K562 (cell line): ENCODE results near the gene COL23A1. TPM values are rescaled to one million over a fixed set of nuclear protein-coding genes. Genes with fewer than 3 reads are reported as not detected.

Source experiments
- BRD4 ChIP-seq: fragments of 200-600 bp; sonication (generic); IDR thresholded peaks from 2 replicates; pipeline ENCODE4 v1.6.1; 2017; ENCODE audit warnings: inconsistent platforms
- CCAR2 ChIP-seq: fragments of 200-400 bp; formaldehyde crosslinking; IDR thresholded peaks from 2 replicates; pipeline ENCODE4 v1.6.1; 2017; ENCODE audit warnings: mild to moderate bottlenecking, low read depth, low read length
- DACH1 ChIP-seq: fragments of 450-650 bp; IDR thresholded peaks from 2 replicates; pipeline ENCODE4 v1.6.1; 2018; ENCODE audit not compliant: partially characterized antibody
- FOXK1 ChIP-seq: sonication (generic); formaldehyde crosslinking; IDR thresholded peaks from 2 replicates; pipeline ENCODE4 v1.8.0; 2022; ENCODE audit warnings: missing genetic modification reagents, mild to moderate bottlenecking, borderline replicate concordance
- FOXM1 ChIP-seq, 2 experiments: fragments of 450-650 bp in 1 of 2; sonication (generic) in 1 of 2; formaldehyde crosslinking in 1 of 2; IDR thresholded peaks; 2 replicates each; pipeline versions ENCODE4 v1.6.1 to v1.9.0; 2017 to 2022; ENCODE audit warnings: low read depth in 2 of 2, mild to moderate bottlenecking in 2 of 2, missing genetic modification reagents in 1 of 2, moderate library complexity in 1 of 2
- FOXP1 ChIP-seq: sonication (generic); formaldehyde crosslinking; IDR thresholded peaks from 2 replicates; pipeline ENCODE4 v1.8.0; 2022; ENCODE audit warnings: mild to moderate bottlenecking, missing genetic modification reagents
- JUNB ChIP-seq: fragments of 450-650 bp; formaldehyde crosslinking; conservative IDR thresholded peaks from 2 replicates; pipeline ENCODE4 v1.4.0; 2020; ENCODE audit warnings: mild to moderate bottlenecking
- KDM1A ChIP-seq, 2 experiments: fragments of 450-650 bp; IDR thresholded peaks; 2 replicates each; pipeline ENCODE4 v1.6.1; 2016; ENCODE audit warnings: mild to moderate bottlenecking in 2 of 2
- MXD1 ChIP-seq: fragments of 250-450 bp; sonication (Bioruptor Pico); IDR thresholded peaks from 2 replicates; pipeline ENCODE4 v1.8.0; 2021; ENCODE audit warnings: borderline replicate concordance, mild to moderate bottlenecking, moderate library complexity; ENCODE audit not compliant: poor library complexity, severe bottlenecking
- NCOR1 ChIP-seq: fragments of 450-650 bp; IDR thresholded peaks from 2 replicates; pipeline ENCODE4 v1.6.1; 2016; ENCODE audit warnings: mild to moderate bottlenecking, moderate library complexity
- NR2F6 ChIP-seq: fragments of 450-650 bp; formaldehyde crosslinking; IDR thresholded peaks from 2 replicates; pipeline ENCODE4 v1.4.0; 2020; ENCODE audit warnings: mild to moderate bottlenecking
- OTX1 ChIP-seq: fragments of 450-650 bp; formaldehyde crosslinking; IDR thresholded peaks from 2 replicates; pipeline ENCODE4 v1.4.0; 2022; ENCODE audit warnings: mild to moderate bottlenecking
- PREB ChIP-seq: sonication (generic); formaldehyde crosslinking; IDR thresholded peaks from 2 replicates; pipeline ENCODE4 v1.8.1; 2023; ENCODE audit warnings: mild to moderate bottlenecking, missing genetic modification reagents
- RBM22 ChIP-seq: fragments of 200-400 bp; formaldehyde crosslinking; IDR thresholded peaks from 2 replicates; pipeline ENCODE4 v1.6.1; 2018; ENCODE audit warnings: low read length, low read depth; ENCODE audit not compliant: poor library complexity, severe bottlenecking
- RNF219 ChIP-seq: fragments of 250-450 bp; sonication (Bioruptor Pico); IDR thresholded peaks from 2 replicates; pipeline ENCODE4 v1.5.0; 2022; ENCODE audit warnings: mild to moderate bottlenecking
- SMAD1 ChIP-seq: fragments of 150-350 bp; IDR thresholded peaks from 2 replicates; pipeline ENCODE4 v1.6.1; 2014; ENCODE audit warnings: low read length, low read depth; ENCODE audit not compliant: partially characterized antibody
- SMAD3 ChIP-seq: fragments of 450-650 bp; formaldehyde crosslinking; conservative IDR thresholded peaks from 2 replicates; pipeline ENCODE4 v1.4.0; 2020; ENCODE audit warnings: mild to moderate bottlenecking
- SMARCA5 ChIP-seq: fragments of 450-650 bp; IDR thresholded peaks from 2 replicates; pipeline ENCODE4 v1.6.1; 2016
- SP2 ChIP-seq: IDR thresholded peaks from 2 replicates; pipeline ENCODE4 v1.6.1; 2011; ENCODE audit warnings: mild to moderate bottlenecking, low read depth, low read length, moderate library complexity; ENCODE audit not compliant: poor library complexity, severe bottlenecking; ENCODE audit errors: extremely low read depth
- U2AF1 ChIP-seq: fragments of 200-400 bp; formaldehyde crosslinking; optimal IDR thresholded peaks from 2 replicates; pipeline ENCODE3; 2017; ENCODE audit warnings: mild to moderate bottlenecking, low read depth, low read length, moderate library complexity
- ZNF124 ChIP-seq: sonication (generic); formaldehyde crosslinking; IDR thresholded peaks from 2 replicates; pipeline ENCODE4 v1.8.1; 2022; ENCODE audit warnings: missing genetic modification reagents
- ZNF445 ChIP-seq: fragments of 250-450 bp; sonication (Bioruptor Pico); IDR thresholded peaks from 2 replicates; pipeline ENCODE4 v1.4.0; 2020; ENCODE audit warnings: low read depth, mild to moderate bottlenecking, moderate library complexity
- ZNF639 ChIP-seq, 2 experiments: fragments of 200-800 bp in 1 of 2; sonication (Bioruptor generic) in 1 of 2; sonication (generic) in 1 of 2; formaldehyde crosslinking in 1 of 2; IDR thresholded peaks in 1 of 2; conservative IDR thresholded peaks in 1 of 2; 2 replicates each; pipeline versions ENCODE4 v1.5.0 to v1.6.1; 2016 to 2020; ENCODE audit warnings: missing compliant biosample characterization in 1 of 2, missing genetic modification characterization in 1 of 2, missing genetic modification reagents in 1 of 2
- polyA plus RNA-seq, 8 experiments: library from polyadenylated mRNA; depleted of rRNA in 4 of 8; stranded (reverse) in 5 of 8; unstranded in 3 of 8; fragments of >200 nt; fragmentation: Nextera tagmentation in 2 of 8; fragmentation: Illumina TruSeq in 1 of 8; extraction: Ambion mirVana in 2 of 8; extraction: Trizol in 1 of 8; gene quantifications; 2 replicates each; pipeline versions ENCODE4 v1.2.1 to v1.2.3, GENCODE V29; 2011 to 2014; ENCODE audit warnings: inconsistent platforms in 1 of 8, missing spikeins in 1 of 8
- total RNA-seq, 7 experiments: library from RNA; depleted of rRNA in 6 of 7; stranded (reverse); fragments of >200 nt in 6 of 7; fragmentation: Illumina TruSeq in 2 of 7; extraction: Trizol in 2 of 7; gene quantifications; 2 replicates each; pipeline versions ENCODE4 v1.2.1 to v1.2.3, GENCODE V29; 2011 to 2021; ENCODE audit warnings: low replicate concordance in 1 of 7

Gene COL23A1
- total and polyA plus RNA-seq, 9 of the 15 experiments (the other 6 are each of a cell fraction or from before 2014, with no cell fraction given), result 0.09 TPM; not detected in 8

- no peak for TF ChIP-seq RBM22
- no peak for TF ChIP-seq CCAR2
- TF ChIP-seq SMARCA5, result no peak
- TF ChIP-seq FOXM1 (IDR thresholded peaks at IDR 0.05; ENCODE audit: low read depth), result no peak
- peak; percentile 87 for TF ChIP-seq FOXM1 (CRISPR knock-in tag; IDR thresholded peaks at IDR 0.05; ENCODE audit: low read depth)
- no peak for TF ChIP-seq FOXK1 (CRISPR knock-in tag)
- no peak for TF ChIP-seq SP2
- no peak for TF ChIP-seq OTX1 (CRISPR knock-in tag)
- TF ChIP-seq SMAD3 (CRISPR knock-in tag), result no peak
- no peak for TF ChIP-seq NCOR1
- TF ChIP-seq DACH1, result no peak
- peak; percentile 22; the same call in 1 of the 2 replicates for TF ChIP-seq FOXP1 (CRISPR knock-in tag)
- no peak for TF ChIP-seq BRD4
- no peak for TF ChIP-seq ZNF445 (CRISPR knock-in tag)
- no peak for TF ChIP-seq NR2F6 (CRISPR knock-in tag)
- no peak for TF ChIP-seq JUNB
- TF ChIP-seq SMAD1, result no peak
- no peak for TF ChIP-seq KDM1A (IDR thresholded peaks at IDR 0.05)
- peak; percentile 84 for TF ChIP-seq U2AF1
- peak in 1 of 2 experiments; percentile 72; a peak in 2 of 4 replicates for TF ChIP-seq ZNF639 (CRISPR knock-in tag; conservative IDR thresholded peaks at IDR 0.05 in 1 of 2, IDR thresholded peaks at IDR 0.05 in 1 of 2)
- no peak for TF ChIP-seq RNF219 (CRISPR knock-in tag)
- TF ChIP-seq PREB, result 0 out of 2 replicates have a peak, but pooled peaks have one; percentile 78
- TF ChIP-seq MXD1 (CRISPR knock-in tag), result no peak
- no peak for TF ChIP-seq ZNF124
Measured at GRCh38 chr5:178232124-178232919, 357.9 kb downstream of the COL23A1 start, which contains the start of gene PHYKPL (continued).
